CMK (cell line): ENCODE results near the gene MAPRE2.
"Not testable (repeated sequence)": the region's sequence is repeated elsewhere in the genome, so short reads cannot be mapped to it uniquely, and the experiment has no call there.

Experiments used
- DNase-seq: peaks from one replicate; pipeline ENCODE4 v3.0.0-alpha.2; 2010; ENCODE audit warnings: low read depth

Gene MAPRE2

DNA sequence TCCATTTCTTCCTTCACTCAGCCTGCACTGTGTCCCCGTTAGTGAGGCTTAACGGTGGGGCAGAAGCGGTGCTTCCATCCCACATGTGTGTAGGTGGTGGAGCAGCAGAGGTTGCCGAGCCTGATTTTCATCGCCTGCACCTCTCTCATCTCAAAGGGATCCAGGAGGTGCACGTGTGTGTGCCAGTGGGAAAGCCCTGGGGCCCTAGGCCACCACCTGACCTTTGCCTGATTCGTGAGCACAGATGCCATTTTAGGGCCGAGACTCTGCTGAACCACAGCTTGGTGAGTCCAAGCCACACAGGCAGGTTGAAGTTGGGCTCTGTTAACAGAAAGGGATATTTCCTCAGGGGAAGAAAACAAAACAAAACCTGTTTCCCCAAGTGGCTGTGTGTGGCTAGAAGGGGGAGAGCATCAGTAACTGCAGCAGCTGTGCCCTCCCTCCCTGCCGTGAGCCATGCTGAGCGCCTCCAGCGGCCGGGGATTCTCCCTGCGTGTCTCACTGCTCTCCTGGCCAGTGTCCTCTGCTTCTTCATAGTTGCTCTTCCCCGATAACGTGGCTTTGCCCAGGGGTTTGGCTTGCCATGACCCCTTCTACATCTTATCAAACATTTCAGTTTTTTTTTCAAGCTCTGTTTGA lies 81.5 kb downstream of the MAPRE2 start:
- DNase-seq, result no peak

- DNase-seq, result no peak
Measured at GRCh38 chr18:35123811-35124210, 82.6 kb downstream of the MAPRE2 start.

DNA sequence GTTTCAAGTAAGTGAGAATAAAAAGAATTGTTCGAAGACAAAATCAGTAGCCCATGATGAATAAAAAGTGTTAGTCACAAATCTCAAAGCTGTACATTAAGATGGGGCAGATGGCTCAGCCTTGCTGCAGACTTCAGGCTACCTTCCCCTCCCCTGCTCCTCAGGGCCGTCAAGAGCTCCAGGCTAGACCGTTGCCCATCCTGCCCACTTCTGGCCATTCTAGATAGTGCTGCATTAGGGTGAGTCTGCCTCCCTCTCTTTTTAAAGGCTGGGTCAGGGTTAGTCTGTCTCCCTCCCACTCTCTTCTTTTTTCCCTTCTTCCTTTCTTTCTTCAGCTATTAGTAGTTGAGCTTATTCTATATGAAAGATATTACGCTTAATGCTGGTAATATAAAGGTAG lies 86.0 kb downstream of the MAPRE2 start:
- DNase-seq, result no peak

DNA sequence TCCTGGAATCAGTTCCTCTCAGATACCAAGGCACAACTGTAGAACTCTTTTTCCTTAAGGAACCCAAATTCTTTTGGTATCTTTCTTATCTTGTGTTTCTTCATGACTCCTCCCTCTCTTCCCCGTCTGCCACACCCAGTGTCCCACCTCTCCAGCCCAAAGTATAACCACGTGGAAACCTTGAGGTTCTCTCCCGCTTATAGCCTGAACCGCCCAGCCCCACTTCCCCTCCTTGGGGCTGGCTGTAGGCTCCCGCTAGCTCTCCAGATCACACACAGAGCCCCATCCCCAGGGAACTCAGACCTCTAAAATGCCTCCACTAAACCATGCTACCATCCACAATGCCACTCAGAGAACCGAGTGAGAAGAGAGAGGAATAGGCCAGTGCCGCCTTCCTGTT lies 87.5 kb downstream of the MAPRE2 start:
- no peak for DNase-seq

GRCh38 chr18:35130236-35130635 lies 89.0 kb downstream of the MAPRE2 start:
- no peak for DNase-seq

DNA sequence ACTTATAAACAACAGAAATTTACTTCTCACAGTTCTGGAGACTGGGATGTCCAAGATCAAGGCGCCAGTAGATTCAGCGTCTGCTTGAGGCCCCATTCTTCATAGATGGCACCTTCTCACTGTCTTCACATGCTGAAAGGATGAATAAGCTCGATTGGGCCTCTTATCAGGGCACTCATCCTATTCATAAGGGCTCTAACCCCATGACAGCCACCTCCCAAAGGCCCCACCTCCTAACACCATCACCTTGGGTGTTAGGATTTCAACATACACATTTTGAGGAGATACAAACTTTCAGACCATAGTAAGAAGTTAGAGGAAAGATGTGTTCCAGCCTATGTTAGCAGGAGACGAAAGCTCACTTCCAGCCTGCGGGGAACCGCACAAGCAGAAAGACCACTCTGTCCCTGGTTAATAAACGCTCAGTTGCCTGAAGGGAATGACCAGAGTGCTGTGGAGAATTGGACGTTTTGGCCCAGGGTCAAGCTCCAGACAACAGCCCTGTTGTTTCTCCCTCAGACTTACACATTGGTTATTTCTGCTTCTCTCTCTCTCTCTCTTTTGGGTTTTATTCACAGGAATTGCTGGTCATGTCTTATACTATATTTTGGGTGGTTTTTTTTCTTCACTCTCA lies 90.3 kb downstream of the MAPRE2 start:
- DNase-seq, result no peak

DNA sequence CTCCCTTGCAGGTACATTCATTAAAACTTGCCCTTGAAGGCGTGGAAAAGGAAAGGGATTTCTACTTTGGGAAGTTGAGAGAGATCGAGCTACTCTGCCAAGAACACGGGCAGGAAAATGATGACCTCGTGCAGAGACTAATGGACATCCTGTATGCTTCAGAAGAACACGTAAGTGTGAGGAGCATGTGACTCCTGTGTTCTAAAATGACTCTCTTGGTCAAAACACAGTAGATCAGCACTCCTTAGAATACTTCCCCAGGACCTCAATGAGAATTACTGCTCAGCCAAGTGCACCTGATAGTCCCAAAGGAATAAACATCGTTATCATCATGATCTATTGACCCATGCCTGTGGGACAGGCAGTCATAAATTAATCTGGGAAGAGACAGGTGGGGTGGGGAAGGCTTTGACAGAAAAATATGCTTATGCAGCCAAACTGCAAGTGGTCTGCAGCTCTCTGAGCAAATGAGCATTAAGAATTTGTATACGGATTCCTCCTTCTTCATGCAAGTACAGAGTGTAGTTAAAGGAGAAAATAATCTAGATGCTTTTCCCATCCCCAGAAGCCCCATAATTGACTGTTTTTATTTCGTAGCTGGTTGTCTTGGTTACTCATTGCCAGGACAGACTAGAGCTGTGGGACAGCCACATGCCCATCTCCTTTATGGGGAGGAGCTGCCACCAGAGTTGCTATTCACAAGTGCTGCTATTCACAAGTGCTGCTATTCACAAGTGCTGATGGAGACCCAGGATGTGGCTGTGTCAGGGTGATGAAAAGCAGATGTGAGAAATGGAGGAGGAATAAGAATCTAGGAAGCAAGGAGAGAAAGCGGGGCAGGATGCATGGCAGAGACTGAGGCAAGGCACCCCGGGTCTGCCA lies 91.0 kb downstream of the MAPRE2 start:
- DNase-seq, result no peak

- DNase-seq, result no peak
Measured at GRCh38 chr18:35134190-35134730, 93.0 kb downstream of the MAPRE2 start.

DNA sequence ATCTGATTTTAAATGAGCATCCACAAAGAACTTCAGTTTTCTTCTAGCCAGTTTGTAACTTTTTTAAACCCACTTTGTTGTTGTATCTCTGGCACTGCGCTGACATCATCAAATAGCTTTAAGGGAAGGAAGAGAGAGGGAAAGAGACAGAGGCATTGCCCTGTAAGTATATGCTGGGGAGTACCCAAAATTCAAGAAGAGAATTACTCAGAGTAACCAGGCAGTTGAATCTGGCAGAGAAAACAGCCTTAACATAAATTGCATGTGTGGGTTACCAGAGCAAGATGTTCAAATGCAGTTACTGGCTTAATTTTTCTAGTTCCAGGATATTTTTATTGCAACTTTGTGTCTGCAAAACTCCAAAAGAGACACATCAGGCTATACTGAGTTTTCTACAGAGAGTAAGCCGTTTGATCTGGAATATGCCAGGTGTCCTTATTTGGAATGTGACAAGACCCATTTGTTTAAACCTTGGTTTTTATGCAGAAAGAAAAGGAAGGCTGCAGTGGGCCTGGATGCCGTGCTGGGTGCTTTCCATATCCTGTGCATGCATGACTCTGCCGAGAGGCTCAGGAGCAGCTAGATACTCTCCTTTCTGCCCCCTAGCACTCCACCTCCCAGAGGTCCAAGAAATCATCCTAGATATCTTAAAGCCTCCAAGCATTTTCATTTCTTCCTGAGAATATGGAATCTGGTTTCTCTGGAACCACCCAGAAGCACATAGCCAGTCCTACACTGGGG lies 93.7 kb downstream of the MAPRE2 start:
- no peak for DNase-seq

DNA sequence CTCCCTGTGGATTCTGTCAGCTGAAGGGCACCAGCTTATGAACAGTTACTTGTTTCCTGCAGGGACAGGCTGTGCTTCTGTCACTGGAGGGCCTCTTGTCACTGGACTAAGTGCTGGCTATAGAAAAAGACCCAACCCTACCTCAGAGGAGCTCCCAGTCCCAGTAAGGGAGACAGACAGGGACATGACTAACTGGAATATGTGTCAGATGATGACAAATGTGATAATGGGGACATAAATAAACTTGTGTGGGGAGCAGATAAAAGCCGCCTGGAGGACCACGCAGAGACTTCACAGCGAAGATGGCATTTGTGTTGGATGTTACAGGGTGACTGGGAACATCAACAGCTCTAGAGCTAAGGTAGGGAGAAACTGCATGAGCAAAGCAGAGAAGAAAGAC lies 95.0 kb downstream of the MAPRE2 start:
- DNase-seq, result no peak

DNA sequence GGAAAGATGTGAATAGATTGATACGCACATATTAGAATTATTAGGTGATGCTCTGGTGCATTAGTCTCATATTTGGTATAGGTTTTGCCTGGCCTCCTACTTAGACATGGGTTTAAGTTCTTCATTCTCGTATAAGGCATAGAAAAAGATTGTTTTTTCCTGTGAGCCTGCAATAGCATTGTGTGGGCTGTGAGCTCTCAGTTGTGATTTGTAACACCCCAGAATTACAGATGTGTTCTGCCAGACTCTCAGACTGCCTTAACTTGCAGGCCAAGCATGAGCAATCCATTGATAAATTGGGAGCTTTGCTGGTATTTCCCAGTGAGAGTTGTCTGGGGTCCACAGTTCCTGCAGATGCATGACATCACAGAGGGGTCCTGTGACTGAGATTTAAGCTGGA lies 95.7 kb downstream of the MAPRE2 start:
- no peak for DNase-seq

DNA sequence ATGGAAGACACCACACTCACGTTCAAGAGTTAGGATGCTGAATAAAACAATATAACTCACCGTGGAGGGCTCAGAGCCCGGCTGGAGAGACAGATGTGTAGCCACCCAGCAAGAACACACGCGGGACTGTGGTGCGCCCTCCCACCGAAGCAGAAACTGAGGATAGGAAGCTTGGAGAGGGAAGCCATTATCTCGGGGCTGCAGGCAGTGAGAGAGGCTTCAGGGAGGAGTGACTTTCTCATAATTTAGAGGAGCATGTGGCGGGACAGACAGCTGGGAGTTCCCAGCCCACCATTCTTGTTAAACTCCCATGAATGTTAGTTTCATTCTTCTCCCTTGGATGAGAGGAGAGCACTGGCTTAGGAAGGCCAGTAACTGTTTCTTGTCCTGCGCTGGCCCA lies 96.4 kb downstream of the MAPRE2 start:
- DNase-seq, result no peak

GRCh38 chr18:35138773-35139172 lies 97.6 kb downstream of the MAPRE2 start:
- DNase-seq, result no peak

- DNase-seq, result no peak
Measured at GRCh38 chr18:35139517-35139916, 98.3 kb downstream of the MAPRE2 start.

DNA sequence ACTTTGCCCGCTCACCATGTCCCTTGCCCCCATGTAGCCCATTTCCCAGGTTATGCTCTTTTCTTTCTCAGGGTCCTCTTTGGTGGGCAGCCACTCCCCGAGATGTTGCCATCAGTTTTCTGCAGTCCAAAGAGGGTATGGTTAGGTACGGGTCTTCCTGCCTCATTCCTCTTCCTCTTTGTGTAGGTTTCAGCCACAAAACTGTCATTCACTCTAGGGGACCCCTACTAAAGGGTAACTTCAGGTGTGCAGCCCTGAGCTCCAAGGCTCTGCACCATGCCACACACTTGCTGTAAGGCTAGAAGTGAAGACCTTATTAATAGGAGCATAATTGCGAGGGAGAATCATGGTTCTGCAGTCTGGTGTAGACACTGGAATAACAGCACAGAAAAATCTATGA lies 99.9 kb downstream of the MAPRE2 start:
- DNase-seq, result no peak

DNA sequence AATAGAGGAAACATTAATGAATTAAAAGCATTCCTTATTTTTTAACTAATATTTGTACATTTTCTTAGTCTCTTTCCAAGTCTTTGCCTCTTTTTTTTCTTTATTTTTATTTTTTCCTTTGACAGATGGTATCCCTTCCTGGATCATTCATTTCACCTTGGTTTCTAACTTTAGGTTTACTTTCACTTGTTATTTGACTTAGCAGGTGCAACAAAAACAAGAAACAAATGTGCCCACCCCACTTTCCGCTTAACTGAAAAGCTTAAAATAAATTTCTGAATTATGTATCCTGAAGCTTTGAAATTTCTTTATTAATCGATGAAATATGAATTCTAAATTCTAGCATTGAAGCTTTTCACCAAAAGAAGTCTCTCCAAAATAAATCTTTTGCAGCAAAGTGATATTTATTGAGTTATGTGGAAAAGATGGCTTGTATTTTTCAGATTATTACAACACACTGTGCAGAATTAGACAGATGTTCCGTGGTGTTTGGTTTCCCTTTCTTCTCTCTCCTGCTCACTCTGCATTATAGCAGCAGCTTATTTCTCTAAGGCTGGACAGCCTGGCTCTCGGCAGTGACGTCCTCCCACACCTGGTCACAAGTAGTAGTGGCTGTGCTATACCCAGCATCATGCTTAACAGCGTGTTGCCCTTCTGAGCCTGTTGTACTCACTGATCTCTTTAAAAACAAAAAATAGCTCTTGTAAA lies 100.5 kb downstream of the MAPRE2 start:
- DNase-seq, result no peak

GRCh38 chr18:35142275-35142615 lies 101.0 kb downstream of the MAPRE2 start:
- no peak for DNase-seq

GRCh38 chr18:35143622-35144596 lies 102.7 kb downstream of the MAPRE2 start:
- no peak for DNase-seq

- DNase-seq, result no peak
Measured at GRCh38 chr18:35144698-35145097, 103.5 kb downstream of the MAPRE2 start.

DNA sequence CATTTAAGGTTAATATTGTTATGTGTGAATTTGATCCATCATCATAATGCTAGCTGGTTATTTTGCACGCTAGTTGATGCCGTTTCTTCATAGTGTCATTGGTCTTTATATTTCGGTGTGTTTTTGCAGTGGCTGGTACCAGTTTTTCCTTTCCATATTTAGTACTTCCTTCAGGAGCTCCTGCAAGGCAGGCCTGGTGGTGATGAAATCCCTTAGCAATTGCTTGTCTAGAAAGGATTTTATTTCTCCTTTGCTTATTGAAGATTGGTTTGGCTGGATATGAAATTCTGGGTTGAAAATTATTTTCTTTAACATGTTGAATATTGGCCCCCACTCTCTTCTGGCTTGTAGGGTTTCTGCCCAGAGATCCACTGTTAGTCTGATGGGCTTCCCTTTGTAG lies 109.0 kb downstream of the MAPRE2 start:
- DNase-seq, result not testable (repeated sequence)
